GM12892 (cell line): ENCODE data around the gene CYBA.
A peak's percentile ranks its signal among the peaks of the same experiment; 100 is the strongest.

Experiments
- DNase-seq: peaks from one replicate; pipeline ENCODE4 v3.0.0; 2011; ENCODE audit not compliant: insufficient read length
- FAIRE-seq: peaks from 2 replicates; lab custom pipeline; 2011; peaks lifted over from hg19 to GRCh38; lab: Jason Lieb, UNC
- POLR2A ChIP-seq: IDR thresholded peaks from 2 replicates; pipeline ENCODE4 v1.6.1; 2011; ENCODE audit warnings: low read depth, low read length, control low read depth
- POLR2AphosphoS5 ChIP-seq: IDR thresholded peaks from 2 replicates; pipeline ENCODE4 v1.6.1; 2011; ENCODE audit warnings: low read depth, low read length, control low read depth
- TAF1 ChIP-seq: IDR thresholded peaks from 2 replicates; pipeline ENCODE4 v1.6.1; 2011; ENCODE audit warnings: low read depth, mild to moderate bottlenecking, control low read depth, low read length, borderline replicate concordance

CYBA gene

DNA sequence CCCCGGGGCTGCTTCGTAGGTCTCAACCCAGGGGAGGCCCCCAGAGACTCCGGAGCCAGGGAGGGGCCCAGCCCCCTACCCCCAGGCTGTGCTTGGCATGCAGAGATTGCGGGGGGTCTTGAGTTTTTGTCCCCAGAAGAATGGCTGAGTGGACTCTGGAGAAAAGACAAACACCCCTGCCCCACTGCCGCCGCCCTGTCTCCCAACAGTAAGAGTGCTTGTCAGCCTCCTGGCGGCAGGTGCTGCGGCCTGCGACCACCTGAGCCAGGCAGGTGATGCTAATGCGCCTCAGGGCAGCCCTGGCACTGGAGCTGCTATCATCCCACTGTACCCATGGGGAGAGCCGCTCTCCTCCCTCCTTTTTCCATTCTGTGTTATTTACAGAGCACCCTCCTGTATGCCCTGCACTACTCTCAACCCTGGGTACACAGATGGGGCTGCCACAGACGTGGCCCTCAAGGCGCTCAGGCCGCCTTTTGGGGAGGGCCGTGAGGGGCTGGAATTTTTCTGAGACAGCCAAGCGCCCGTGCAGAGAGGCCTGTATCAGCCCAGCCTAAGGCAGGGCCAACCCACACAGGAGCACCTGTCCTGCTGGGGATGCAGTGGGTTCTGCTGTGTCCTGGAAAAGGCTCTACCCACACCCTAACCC is 15.1 kb downstream of the CYBA start:
- FAIRE-seq (no peak), DNase-seq (no peak)
- TF ChIP-seq POLR2A (no peak), TAF1 (no peak), POLR2AphosphoS5 (no peak)

DNA sequence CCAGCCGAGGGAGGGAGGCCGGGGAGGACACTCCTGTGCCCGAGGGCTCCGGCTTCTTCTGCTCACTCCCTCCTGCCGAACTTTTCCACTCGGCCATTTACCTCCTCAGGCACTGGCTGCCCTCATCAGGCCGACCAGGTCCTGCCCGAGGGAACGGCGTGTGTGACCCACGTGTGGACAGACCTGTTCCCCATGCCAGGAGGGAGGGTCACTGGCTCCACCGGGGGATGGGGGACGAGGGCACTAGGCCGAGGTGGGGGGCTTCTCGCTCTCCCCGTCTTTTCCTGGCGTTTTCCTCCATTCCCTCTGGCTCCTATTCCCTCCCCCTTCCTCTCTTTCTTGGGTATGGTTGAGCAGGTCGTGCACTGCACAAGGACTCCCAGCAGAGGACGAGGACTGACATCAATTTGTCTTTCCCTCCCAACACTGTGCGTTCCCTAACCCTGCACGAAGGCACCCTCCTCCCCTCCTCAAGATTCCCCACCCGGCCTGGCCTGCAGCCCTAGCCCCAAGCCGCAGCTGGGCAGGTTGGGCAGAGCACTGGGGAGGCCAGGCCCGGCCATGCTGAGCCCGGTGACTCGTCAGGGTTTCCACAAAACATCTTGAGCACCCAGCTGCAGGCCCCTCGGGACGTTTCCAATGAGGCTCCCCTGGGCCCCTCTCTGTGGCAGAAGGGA is 15.7 kb downstream of the CYBA start:
- no peak for TF ChIP-seq POLR2AphosphoS5
- FAIRE-seq (peak; percentile 86), DNase-seq (no peak)

GRCh38 chr16:88634141-88634993 is 16.5 kb downstream of the CYBA start:
- DNase-seq (peak; percentile 80), FAIRE-seq (no peak)
- TF ChIP-seq POLR2AphosphoS5 (no peak), TAF1 (no peak), POLR2A (no peak; the same call in 1 of the 2 replicates)

GRCh38 chr16:88633684-88634140 is 17.1 kb downstream of the CYBA start:
- TF ChIP-seq POLR2A, result no peak
- TF ChIP-seq POLR2AphosphoS5, result no peak
- no peak for TF ChIP-seq TAF1
- FAIRE-seq, result peak; percentile 93

DNA sequence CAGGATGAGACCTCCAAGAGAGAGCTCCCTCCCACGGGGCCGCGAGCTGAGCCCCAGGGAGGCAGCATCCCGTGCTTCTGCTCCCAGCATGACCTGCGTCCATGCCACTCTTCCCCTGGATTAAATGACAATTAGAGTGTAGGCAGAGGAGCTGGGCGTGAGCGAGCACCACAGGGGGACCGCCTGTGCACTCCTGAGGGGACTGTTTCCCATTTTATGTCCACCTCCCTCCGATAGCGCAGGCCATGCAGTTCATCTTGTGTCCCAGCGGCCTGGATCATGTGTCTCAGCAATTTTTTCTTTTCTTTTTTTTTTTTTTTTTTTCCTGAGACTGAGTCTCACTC is 18.3 kb downstream of the CYBA start:
- no peak for TF ChIP-seq POLR2AphosphoS5
- TF ChIP-seq POLR2A, result no peak
- no peak for TF ChIP-seq TAF1
- DNase-seq (no peak), FAIRE-seq (no peak)

More at GRCh38 chr16:88633684-88634140, 17.1 kb downstream of the CYBA start:
- no peak for DNase-seq

- FAIRE-seq (no peak), DNase-seq (no peak)
- TF ChIP-seq POLR2AphosphoS5 (no peak), TAF1 (no peak), POLR2A (no peak)
Observed at GRCh38 chr16:88631920-88632586, 18.8 kb downstream of the CYBA start.

DNA sequence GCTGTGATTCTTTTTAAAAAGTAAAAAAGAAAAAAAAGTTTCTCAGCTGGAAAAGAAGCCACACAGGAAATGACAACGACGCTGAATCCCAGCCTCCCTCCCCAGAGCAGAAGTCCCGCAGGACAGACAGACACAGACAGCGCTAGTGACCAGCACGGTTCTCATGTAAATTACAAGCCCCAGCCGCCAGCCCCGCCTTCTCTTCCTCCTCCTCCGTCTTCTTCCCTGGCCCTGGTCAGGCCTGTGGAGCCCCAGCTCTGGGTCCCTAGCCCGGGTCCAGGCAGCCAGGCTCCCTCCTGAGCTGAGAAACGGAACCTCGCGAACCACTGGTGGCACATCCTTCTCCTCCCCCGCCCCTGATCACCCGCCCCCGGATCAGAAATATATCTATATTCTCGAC is 19.5 kb downstream of the CYBA start:
- DNase-seq, result no peak
- FAIRE-seq, result no peak
- no peak for TF ChIP-seq TAF1
- no peak for TF ChIP-seq POLR2AphosphoS5
- TF ChIP-seq POLR2A, result no peak

DNA sequence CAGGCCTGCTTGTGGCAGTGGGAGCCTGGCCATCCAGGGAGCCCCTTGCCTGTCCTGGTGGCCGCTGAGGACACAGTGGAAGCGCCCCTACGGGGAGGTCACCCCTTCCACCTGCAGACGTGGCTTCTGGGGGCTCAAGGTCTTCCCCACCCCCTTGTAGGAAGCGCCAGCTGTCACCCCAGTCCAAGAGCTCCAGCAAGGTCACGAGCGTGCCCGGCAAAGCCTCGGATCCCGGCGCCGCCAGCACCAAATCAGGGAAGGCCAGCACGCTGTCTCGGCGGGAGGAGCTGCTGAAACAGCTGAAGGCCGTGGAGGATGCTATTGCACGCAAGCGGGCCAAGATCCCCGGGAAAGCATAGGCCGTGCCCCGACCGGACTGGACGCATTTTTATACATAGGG is 19.9 kb downstream of the CYBA start:
- DNase-seq, result no peak
- no peak for TF ChIP-seq POLR2A
- TF ChIP-seq POLR2AphosphoS5, result no peak
- TF ChIP-seq TAF1, result no peak
- no peak for FAIRE-seq

DNA sequence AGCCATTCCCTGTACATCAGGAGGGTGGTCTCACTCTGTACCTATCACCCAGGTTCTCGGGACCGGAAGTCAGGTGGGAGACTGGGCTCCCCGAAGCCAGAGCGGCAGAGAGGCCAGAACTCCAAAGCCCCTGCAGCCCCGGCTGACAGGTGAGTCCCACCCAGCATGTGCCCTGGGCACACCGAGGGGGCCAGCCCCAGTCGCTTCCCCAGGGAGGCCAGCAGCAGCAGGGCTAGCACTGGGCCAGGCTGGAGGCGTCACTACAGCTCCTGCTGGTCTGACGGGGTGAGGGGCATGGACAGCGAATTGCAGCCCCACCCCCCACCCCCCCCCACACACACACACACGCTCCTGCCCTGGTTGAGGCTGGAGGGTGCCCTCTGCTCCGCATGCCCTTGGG is 20.4 kb downstream of the CYBA start:
- TF ChIP-seq POLR2AphosphoS5 (no peak), POLR2A (no peak), TAF1 (no peak)
- FAIRE-seq (no peak), DNase-seq (no peak)

DNA sequence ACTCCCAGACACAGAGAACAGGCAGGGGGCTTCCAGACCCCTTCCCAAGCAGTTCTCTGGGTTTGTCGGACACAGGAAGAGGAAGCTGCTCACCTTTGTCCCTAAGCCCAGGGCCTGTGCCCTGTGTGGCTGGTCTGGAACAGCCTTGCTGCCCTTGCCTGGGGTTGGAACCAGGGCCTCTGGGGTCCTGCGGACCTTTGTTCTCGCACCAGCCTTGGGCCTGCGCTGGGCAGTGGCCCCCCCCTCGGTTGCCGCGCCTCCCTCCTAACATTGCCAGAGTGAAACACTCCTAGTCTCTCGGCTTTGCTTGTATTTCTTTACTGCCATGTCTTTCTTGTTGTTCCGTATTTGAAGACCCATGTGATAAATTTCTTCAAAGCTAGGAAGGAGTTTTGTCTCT is 21.0 kb downstream of the CYBA start:
- FAIRE-seq (no peak), DNase-seq (no peak)
- no peak for TF ChIP-seq POLR2AphosphoS5
- no peak for TF ChIP-seq POLR2A
- TF ChIP-seq TAF1, result no peak

DNA sequence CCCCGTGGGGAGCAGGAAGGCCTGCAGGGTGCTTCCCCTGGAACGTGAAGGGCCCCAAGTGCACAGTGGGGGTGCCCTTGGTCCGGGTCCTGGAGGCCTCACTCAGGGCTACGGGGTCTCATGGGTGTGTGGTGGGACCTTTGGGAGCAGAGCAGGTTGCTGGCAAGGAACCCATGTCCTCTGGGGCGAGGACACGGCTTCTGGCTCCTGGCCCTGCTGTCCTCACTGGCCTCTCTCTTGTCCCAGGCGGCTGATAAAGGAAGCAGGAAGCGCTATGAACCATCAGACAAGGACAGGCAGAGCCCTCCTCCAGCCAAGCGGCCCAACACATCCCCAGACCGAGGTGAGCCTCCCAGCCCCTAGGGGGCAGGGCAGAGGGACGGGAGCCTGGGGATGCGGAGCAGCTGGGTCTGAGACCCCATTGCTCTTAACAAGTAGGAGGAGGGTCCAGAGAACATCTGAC is 22.3 kb downstream of the CYBA start:
- TF ChIP-seq TAF1, result no peak
- no peak for TF ChIP-seq POLR2A
- TF ChIP-seq POLR2AphosphoS5, result no peak
- DNase-seq, result no peak
- no peak for FAIRE-seq

- FAIRE-seq, result no peak
- TF ChIP-seq TAF1, result no peak
- TF ChIP-seq POLR2AphosphoS5, result no peak
- TF ChIP-seq POLR2A, result no peak
Observed at GRCh38 chr16:88627531-88628411, 23.1 kb downstream of the CYBA start.

More at GRCh38 chr16:88627531-88628411, 23.1 kb downstream of the CYBA start:
- no peak for DNase-seq
